C4-2B (cell line): ENCODE data around the gene ITGB2.

ENCODE experiments used
- CTCF ChIP-seq: fragments of 450-650 bp; conservative IDR thresholded peaks from 2 replicates; pipeline ENCODE4 v1.5.1; 2017; ENCODE audit warnings: mild to moderate bottlenecking
- ZFX ChIP-seq: fragments of 450-650 bp; IDR thresholded peaks from 2 replicates; pipeline ENCODE4 v1.6.1; 2017

DNA sequence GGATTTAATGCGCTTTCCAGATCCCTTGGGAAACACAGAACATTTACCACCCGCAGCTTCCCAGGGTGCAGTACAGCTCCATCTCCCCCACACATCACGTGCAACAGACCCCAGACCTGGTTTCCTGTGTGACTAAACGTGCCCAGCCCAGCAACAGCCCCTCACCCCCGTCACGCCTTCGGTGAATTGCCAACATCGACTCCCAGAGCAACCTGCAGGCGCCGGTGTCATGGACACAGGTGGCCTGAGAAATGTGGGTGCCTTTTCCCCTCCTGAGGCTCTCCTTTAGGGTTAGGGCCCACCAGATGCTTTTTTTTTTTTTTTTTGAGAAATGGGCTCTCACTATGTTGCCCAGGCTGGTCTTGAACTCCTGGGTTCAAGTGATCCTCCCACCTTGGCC is 78.6 kb downstream of the ITGB2 start:
- TF ChIP-seq CTCF (no peak), ZFX (no peak)
